WTC11 (cell line): Measurements from ENCODE around the gene SH2D6. TPM values are rescaled to one million over a fixed set of nuclear protein-coding genes. Genes with fewer than 3 reads are reported as not detected.
A peak's percentile ranks its signal among the peaks of the same experiment; 100 is the strongest.

Experiments used
- ATAC-seq: fragments of 200-7000 bp; cut with Tn5 transposase; 2 replicates; pipeline ENCODE4 v1.10.0; 2021; ENCODE audit warnings: mild to moderate bottlenecking, moderate library complexity
- CTCF ChIA-PET: fragments of 300-600 bp; sonication (Branson Sonifier 250); formaldehyde crosslinking; loops from one replicate; lab custom pipeline; 2021; ENCODE audit warnings: antibody characterized with exemption; lab: Charles Lee
- POLR2A ChIA-PET: fragments of 350-600 bp; sonication (Branson Sonifier 250); formaldehyde crosslinking; loops from one replicate; lab custom pipeline; 2021; ENCODE audit warnings: antibody characterized with exemption; lab: Charles Lee
- DNase-seq: peaks from one replicate; pipeline ENCODE4 v3.0.0; 2021; ENCODE audit warnings: low spot score
- H3K27ac Mint-ChIP-seq: 2 replicates; pipeline ENCODE4 v1.8.0; 2021; ENCODE audit warnings: mixed read lengths
- H3K27me3 Mint-ChIP-seq: 2 replicates; pipeline ENCODE4 v1.8.0; 2021; ENCODE audit warnings: low read depth, mild to moderate bottlenecking, moderate library complexity, mixed read lengths
- H3K36me3 Mint-ChIP-seq: 2 replicates; pipeline ENCODE4 v1.8.0; 2021; ENCODE audit warnings: mixed read lengths
- H3K4me1 Mint-ChIP-seq: 2 replicates; pipeline ENCODE4 v1.8.0; 2022; ENCODE audit warnings: mixed read lengths
- H3K4me3 Mint-ChIP-seq: 2 replicates; pipeline ENCODE4 v1.8.0; 2021; ENCODE audit warnings: mild to moderate bottlenecking, moderate library complexity, mixed read lengths
- H3K9me3 Mint-ChIP-seq: 2 replicates; pipeline ENCODE4 v1.8.0; 2021; ENCODE audit warnings: mixed read lengths
- AFF4 ChIP-seq: sonication (generic); formaldehyde crosslinking; IDR thresholded peaks from 2 replicates; pipeline ENCODE4 v1.8.1; 2023; ENCODE audit warnings: mild to moderate bottlenecking, missing genetic modification reagents, borderline replicate concordance
- ARID4B ChIP-seq: sonication (generic); formaldehyde crosslinking; IDR thresholded peaks from 2 replicates; pipeline ENCODE4 v1.8.0; 2023; ENCODE audit warnings: missing genetic modification reagents, mild to moderate bottlenecking, borderline replicate concordance
- ATF2 ChIP-seq: sonication (generic); formaldehyde crosslinking; IDR thresholded peaks from 2 replicates; pipeline ENCODE4 v1.8.1; 2022; ENCODE audit warnings: low read depth, missing genetic modification reagents, borderline replicate concordance
- ATF6 ChIP-seq: sonication (generic); formaldehyde crosslinking; IDR thresholded peaks from 2 replicates; pipeline ENCODE4 v1.8.1; 2023; ENCODE audit warnings: mild to moderate bottlenecking, missing genetic modification reagents
- CTCF ChIP-seq: fragments of 200-600 bp; IDR thresholded peaks from 2 replicates; pipeline ENCODE4 v1.8.0; 2022; ENCODE audit warnings: antibody characterized with exemption
- ELF4 ChIP-seq: sonication (generic); formaldehyde crosslinking; IDR thresholded peaks from 2 replicates; pipeline ENCODE4 v1.8.1; 2022; ENCODE audit warnings: low read depth, mild to moderate bottlenecking, moderate library complexity, missing genetic modification reagents
- GABPB1 ChIP-seq: sonication (generic); formaldehyde crosslinking; IDR thresholded peaks from 2 replicates; pipeline ENCODE4 v1.8.1; 2023; ENCODE audit warnings: mild to moderate bottlenecking, missing genetic modification reagents
- GTF2I ChIP-seq: fragments of 250-450 bp; sonication (Bioruptor Pico); conservative IDR thresholded peaks from 2 replicates; pipeline ENCODE4 v1.4.0; 2021; ENCODE audit warnings: mild to moderate bottlenecking
- JUN ChIP-seq: sonication (generic); formaldehyde crosslinking; IDR thresholded peaks from 2 replicates; pipeline ENCODE4 v1.8.0; 2023; ENCODE audit warnings: mild to moderate bottlenecking, missing genetic modification reagents
- MYBL2 ChIP-seq: sonication (generic); formaldehyde crosslinking; IDR thresholded peaks from 2 replicates; pipeline ENCODE4 v1.8.1; 2023; ENCODE audit warnings: mild to moderate bottlenecking, moderate library complexity, missing genetic modification reagents
- NFYB ChIP-seq: sonication (generic); formaldehyde crosslinking; conservative IDR thresholded peaks from 2 replicates; pipeline ENCODE4 v1.8.0; 2022; ENCODE audit warnings: low read depth, missing genetic modification reagents
- PRRX2 ChIP-seq: fragments of 250-450 bp; sonication (Bioruptor Pico); IDR thresholded peaks from 2 replicates; pipeline ENCODE4 v1.8.0; 2021; ENCODE audit warnings: mild to moderate bottlenecking
- SMAD4 ChIP-seq: sonication (generic); formaldehyde crosslinking; IDR thresholded peaks from 2 replicates; pipeline ENCODE4 v1.8.0; 2022; ENCODE audit warnings: mild to moderate bottlenecking, missing genetic modification reagents
- SOX15 ChIP-seq: fragments of 250-450 bp; sonication (Bioruptor Pico); IDR thresholded peaks from 2 replicates; pipeline ENCODE4 v1.9.0; 2021; ENCODE audit warnings: mild to moderate bottlenecking
- TP53 ChIP-seq: sonication (generic); formaldehyde crosslinking; IDR thresholded peaks from 2 replicates; pipeline ENCODE4 v1.8.1; 2023; ENCODE audit warnings: mild to moderate bottlenecking, missing genetic modification reagents
- USF2 ChIP-seq: sonication (generic); formaldehyde crosslinking; IDR thresholded peaks from 2 replicates; pipeline ENCODE4 v1.8.1; 2023; ENCODE audit warnings: mild to moderate bottlenecking, missing genetic modification reagents, moderate library complexity
- ZNF138 ChIP-seq: sonication (generic); formaldehyde crosslinking; conservative IDR thresholded peaks from 2 replicates; pipeline ENCODE4 v1.8.1; 2022; ENCODE audit warnings: mild to moderate bottlenecking, moderate library complexity, missing genetic modification reagents
- ZNF317 ChIP-seq: sonication (generic); formaldehyde crosslinking; IDR thresholded peaks from 2 replicates; pipeline ENCODE4 v1.8.1; 2023; ENCODE audit warnings: low read depth, mild to moderate bottlenecking, moderate library complexity, missing genetic modification reagents, borderline replicate concordance
- total RNA-seq: library from RNA; stranded (reverse); gene quantifications from 3 replicates; pipeline ENCODE4 v1.2.3, GENCODE V29; 2021
- TF ChIP-seq, protein P1 (sequence below): fragments of 250-450 bp; sonication (Bioruptor Pico); IDR thresholded peaks from 2 replicates; pipeline ENCODE4 v1.9.0; 2021; ENCODE audit warnings: moderate library complexity, mild to moderate bottlenecking, inconsistent platforms, borderline replicate concordance

Gene SH2D6
- total RNA-seq, 1 experiment from 2014 or later: 1.2 TPM

DNA sequence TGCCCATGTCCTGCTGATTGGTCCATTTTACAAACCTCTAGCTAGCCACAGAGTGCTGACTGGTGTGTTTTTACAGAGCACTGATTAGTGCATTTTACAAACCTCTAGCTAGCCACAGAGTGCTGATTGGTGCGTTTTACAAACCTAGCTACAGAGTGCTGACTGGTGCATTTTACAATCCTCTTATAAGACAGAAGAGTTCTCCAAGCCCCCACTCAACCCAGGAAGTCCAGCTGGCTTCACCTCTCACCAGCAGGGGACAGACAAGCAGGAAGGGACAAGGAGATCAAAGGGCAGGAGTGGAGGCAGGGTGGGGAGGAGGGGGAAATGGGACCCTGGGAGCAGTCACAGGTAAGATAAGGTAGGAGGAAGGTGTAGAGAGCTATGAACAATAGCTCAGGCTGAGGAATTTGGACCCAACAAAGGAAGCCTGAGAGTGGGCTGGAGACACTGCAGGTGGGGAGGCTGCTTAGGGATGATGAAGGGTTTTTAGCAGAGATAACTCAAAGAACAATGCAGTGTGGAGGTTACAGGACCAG lies 37.1 kb downstream of the SH2D6 start:
- Mint-ChIP-seq H3K9me3 (peaks cover 6% of the 10 kb centered on the region; the same call in 1 of the 2 replicates), H3K4me3 (no peak overlapping the region), H3K4me1 (peaks cover 47% of the 10 kb centered on the region), H3K27ac (no peak overlapping the region), H3K36me3 (no peaks in the 10 kb centered on the region), H3K27me3 (peaks cover 35% of the 10 kb centered on the region)
- TF ChIP-seq ATF6 (CRISPR knock-in tag) (no peak), NFYB (peak; percentile 91)
- DNase-seq (peak; percentile 38), ATAC-seq (peak; percentile 75)
- POLR2A ChIA-PET: interaction anchor here (1.1 to 1.7 kb wide), 3 partner anchors 37 to 83 kb away, joined by 4 to 12 read pairs (median 4); partner anchors contain the start of genes MAT2A and SH2D6
- CTCF ChIA-PET: interaction anchor here (0.6 to 1.7 kb wide), 19 partner anchors 9 to 138 kb away, joined by 3 to 11 read pairs (median 4); partner anchors contain the start of gene MAT2A

DNA sequence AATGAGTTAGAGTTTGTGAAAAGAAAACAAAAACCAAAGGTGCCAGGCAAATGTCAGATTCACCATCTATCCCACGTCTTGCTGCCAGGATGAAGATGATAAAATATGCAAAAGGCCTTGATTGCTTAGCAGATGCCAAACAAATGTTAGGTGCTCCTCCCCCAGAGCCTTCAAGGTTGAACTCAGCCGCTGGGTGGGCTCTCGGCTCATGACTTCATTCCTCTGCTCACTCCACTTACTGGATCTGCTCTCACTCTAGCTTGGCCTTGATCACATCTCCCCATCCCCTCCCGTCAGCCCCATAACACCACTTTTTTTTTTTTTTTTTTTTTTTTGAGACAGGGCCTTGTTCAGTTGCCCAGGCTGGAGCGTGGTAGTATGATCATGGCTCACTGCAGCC lies 38.5 kb downstream of the SH2D6 start:
- Mint-ChIP-seq H3K36me3 (no peaks in the 10 kb centered on the region), H3K27ac (no peak overlapping the region), H3K27me3 (peaks cover 35% of the 10 kb centered on the region), H3K9me3 (peaks cover 6% of the 10 kb centered on the region; the same call in 1 of the 2 replicates), H3K4me3 (no peak overlapping the region), H3K4me1 (peaks cover 47% of the 10 kb centered on the region)
- ATAC-seq (no peak), DNase-seq (no peak)
- POLR2A ChIA-PET: interaction anchor here (1.7 kb wide), 1 partner anchor 38 kb away, joined by 4 read pairs; the partner anchor contains the start of gene SH2D6
- CTCF ChIA-PET: interaction anchor here (0.8 kb wide), 1 partner anchor 68 kb away, joined by 3 read pairs; no protein-coding TSS in a partner anchor
- TF ChIP-seq SMAD4 (CRISPR knock-in tag): no peak
- TF ChIP-seq ATF2 (CRISPR knock-in tag): no peak
- TF ChIP-seq MYBL2 (CRISPR knock-in tag): no peak
- TF ChIP-seq ZNF317: no peak
- no peak for TF ChIP-seq GTF2I (CRISPR knock-in tag)
- TF ChIP-seq ARID4B (CRISPR knock-in tag): no peak
- no peak for TF ChIP-seq CTCF
- TF ChIP-seq, protein P1, sequence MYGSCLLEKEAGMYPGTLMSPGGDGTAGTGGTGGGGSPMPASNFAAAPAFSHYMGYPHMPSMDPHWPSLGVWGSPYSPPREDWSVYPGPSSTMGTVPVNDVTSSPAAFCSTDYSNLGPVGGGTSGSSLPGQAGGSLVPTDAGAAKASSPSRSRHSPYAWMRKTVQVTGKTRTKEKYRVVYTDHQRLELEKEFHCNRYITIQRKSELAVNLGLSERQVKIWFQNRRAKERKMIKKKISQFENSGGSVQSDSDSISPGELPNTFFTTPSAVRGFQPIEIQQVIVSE (CRISPR knock-in tag): no peak
- no peak for TF ChIP-seq ELF4 (CRISPR knock-in tag)
- TF ChIP-seq AFF4 (CRISPR knock-in tag): no peak
- no peak for TF ChIP-seq GABPB1 (CRISPR knock-in tag)
- no peak for TF ChIP-seq TP53
- no peak for TF ChIP-seq SOX15 (CRISPR knock-in tag)
- TF ChIP-seq USF2 (CRISPR knock-in tag): no peak
- TF ChIP-seq JUN (CRISPR knock-in tag): no peak
- TF ChIP-seq ZNF138 (CRISPR knock-in tag): no peak
- TF ChIP-seq PRRX2 (CRISPR knock-in tag): no peak
